Umbilical cord (tissue), 2 donors: ENCODE results near the gene LRP1B. TPM values are rescaled to one million over a fixed set of nuclear protein-coding genes. Genes with fewer than 3 reads are reported as not detected.

Experiments used
- DNase-seq: peaks from one replicate; pipeline ENCODE4 v3.0.0-alpha.2; 2015; ENCODE audit warnings: low spot score
- total RNA-seq: library from RNA; depleted of rRNA; stranded (reverse); fragments of >200 nt; gene quantifications from one replicate; pipeline ENCODE4 v1.2.3, GENCODE V29; 2014; ENCODE audit warnings: low replicate concordance; ENCODE audit not compliant: insufficient read depth

Gene LRP1B
- total RNA-seq, 1 donor from 2014 or later, result 0.96 TPM

- peak; percentile 27 for DNase-seq
Measured at GRCh38 chr2:142104134-142104758, 26.6 kb downstream of the LRP1B start.

- DNase-seq, result no peak
Measured at GRCh38 chr2:142100970-142101369, 29.8 kb downstream of the LRP1B start.

GRCh38 chr2:142100139-142100873 is 30.5 kb downstream of the LRP1B start:
- no peak for DNase-seq

- no peak for DNase-seq
Measured at GRCh38 chr2:142097711-142098110, 33.1 kb downstream of the LRP1B start.

- no peak for DNase-seq
Measured at GRCh38 chr2:142095647-142096046, 35.2 kb downstream of the LRP1B start.

GRCh38 chr2:142094233-142094632 is 36.6 kb downstream of the LRP1B start:
- no peak for DNase-seq

- DNase-seq, result no peak
Measured at GRCh38 chr2:142088058-142088568, 42.7 kb downstream of the LRP1B start.

GRCh38 chr2:142087585-142087984 is 43.2 kb downstream of the LRP1B start:
- DNase-seq, result peak; percentile 35

- no peak for DNase-seq
Measured at GRCh38 chr2:142082368-142082767, 48.4 kb downstream of the LRP1B start.

- peak; percentile 24 for DNase-seq
Measured at GRCh38 chr2:142076317-142076716, 54.5 kb downstream of the LRP1B start.

GRCh38 chr2:142075826-142076225 is 55.0 kb downstream of the LRP1B start:
- no peak for DNase-seq

- DNase-seq, result no peak
Measured at GRCh38 chr2:142069251-142069888, 61.4 kb downstream of the LRP1B start.

- no peak for DNase-seq
Measured at GRCh38 chr2:142065700-142066099, 65.1 kb downstream of the LRP1B start.

GRCh38 chr2:142065156-142065555 is 65.7 kb downstream of the LRP1B start:
- no peak for DNase-seq

- DNase-seq, result no peak
Measured at GRCh38 chr2:142061733-142062132, 69.1 kb downstream of the LRP1B start.

GRCh38 chr2:142058149-142058548 is 72.7 kb downstream of the LRP1B start:
- DNase-seq, result no peak

GRCh38 chr2:142056784-142057183 is 74.0 kb downstream of the LRP1B start:
- DNase-seq, result no peak

GRCh38 chr2:142052220-142052863 is 78.5 kb downstream of the LRP1B start:
- DNase-seq, result no peak

GRCh38 chr2:142048581-142048980 is 82.2 kb downstream of the LRP1B start:
- no peak for DNase-seq

GRCh38 chr2:142045641-142046040 is 85.2 kb downstream of the LRP1B start:
- no peak for DNase-seq

GRCh38 chr2:142044197-142044596 is 86.6 kb downstream of the LRP1B start:
- DNase-seq, result no peak

- DNase-seq, result no peak
Measured at GRCh38 chr2:142042536-142043199, 88.1 kb downstream of the LRP1B start.
